Lung (tissue), 12 donors: ENCODE data around the gene TVP23C. TPM values are rescaled to one million over a fixed set of nuclear protein-coding genes. Genes with fewer than 3 reads are reported as not detected.
"Not testable (repeated sequence)": the region's sequence is repeated elsewhere in the genome, so short reads cannot be mapped to it uniquely, and the experiment has no call there.

Experiments
- ATAC-seq: fragments of 200-7000 bp; cut with Tn5 transposase; one replicate; pipeline ENCODE4 v1.9.1; 2020; ENCODE audit warnings: moderate number of reproducible peaks; ENCODE audit not compliant: insufficient read depth, low FRiP score
- DNase-seq, 3 donors: peaks; one replicate each; pipeline ENCODE4 v3.0.0-alpha.2; 2013 to 2017
- H3K27ac ChIP-seq, 2 donors: one replicate each; pipeline ENCODE4 v1.5.1; 2013; ENCODE audit warnings: mild to moderate bottlenecking in 2 of 2, moderate library complexity in 2 of 2, control low read depth in 1 of 2, inconsistent platforms in 1 of 2, low read depth in 1 of 2, low read length in 1 of 2
- H3K27me3 ChIP-seq, 3 donors: one replicate each; pipeline ENCODE4 v1.5.1; 2013; ENCODE audit warnings: low read length in 2 of 3; ENCODE audit not compliant: control insufficient read depth in 3 of 3, insufficient read depth in 3 of 3
- H3K36me3 ChIP-seq, 4 donors: one replicate each; pipeline ENCODE4 v1.5.1; 2013; ENCODE audit warnings: low read length in 4 of 4, mild to moderate bottlenecking in 1 of 4, moderate library complexity in 1 of 4; ENCODE audit not compliant: control insufficient read depth in 4 of 4, insufficient read depth in 4 of 4
- H3K4me1 ChIP-seq, 5 donors: one replicate each; pipeline ENCODE4 v1.5.1; 2013; ENCODE audit warnings: low read length in 5 of 5, mild to moderate bottlenecking in 2 of 5, moderate library complexity in 1 of 5; ENCODE audit not compliant: control insufficient read depth in 5 of 5, insufficient read depth in 5 of 5
- H3K4me3 ChIP-seq: one replicate; pipeline ENCODE4 v1.5.1; 2013; ENCODE audit warnings: mild to moderate bottlenecking, control low read depth, moderate library complexity
- H3K9ac ChIP-seq, 2 donors: one replicate each; pipeline ENCODE4 v1.5.1; 2013; ENCODE audit warnings: low read length in 2 of 2, control low read depth in 1 of 2; ENCODE audit not compliant: insufficient read depth in 1 of 2
- H3K9me3 ChIP-seq, 4 donors: one replicate each; pipeline ENCODE4 v1.5.1; 2013; ENCODE audit warnings: low read length in 3 of 4, mild to moderate bottlenecking in 1 of 4, moderate library complexity in 1 of 4; ENCODE audit not compliant: control insufficient read depth in 4 of 4, insufficient read depth in 3 of 4
- CTCF ChIP-seq: IDR thresholded peaks from 2 replicates; pipeline ENCODE4 v1.5.1; 2012; ENCODE audit warnings: mild to moderate bottlenecking; ENCODE audit errors: control extremely low read depth, extremely low read depth
- WGBS, 2 donors: extraction: QIAGEN DNeasy Blood & Tissue Kit; methylation state at CpG; one replicate each; pipeline ENCODE4 v1.1.7; 2013; 5-methylcytosine and 5-hydroxymethylcytosine counted together
- polyA plus RNA-seq, 2 donors: library from polyadenylated mRNA; stranded (reverse); fragments of 200-250 nt; gene quantifications; one replicate each; pipeline ENCODE4 v1.2.1, GENCODE V29; 2013
- total RNA-seq, 2 donors: library from RNA; depleted of rRNA in 1 of 2; stranded (reverse); fragments of >200 nt in 1 of 2; gene quantifications; one replicate each; pipeline ENCODE4 v1.2.1, GENCODE V29; 2014 to 2021
- donor health status: control.
- donor health status: control.
- donor health status: Bipolar disorder and iron deficiency.
- donor health status: healthy.
- donor health status: DM: yes; HTN: yes; CAD: no.

TVP23C gene
- total and polyA plus RNA-seq, 4 donors: 2.7 to 80.8 (median 13.0) TPM

- Histone ChIP-seq H3K9me3 (no peaks in the 10 kb centered on the region), H3K36me3 (peaks cover 0 to 5% (median 2%) of the 10 kb centered on the region in 4 donors), H3K27ac (no peak overlapping the region), H3K27me3 (no peaks in the 10 kb centered on the region), H3K9ac (no peak overlapping the region), H3K4me1 (peaks cover 0 to 20% (median 4%) of the 10 kb centered on the region in 5 donors), H3K4me3 (no peak overlapping the region)
- no peak for ATAC-seq
- no peak for TF ChIP-seq CTCF
- DNase-seq: no peak
- 97% methylated on average over 9 of the region's 9 CpGs for WGBS, 2 donors
Measured at GRCh38 chr17:15507001-15507400, 56.3 kb downstream of the TVP23C start.

- DNase-seq, H3K36me3 ChIP-seq, ATAC-seq, H3K4me3 ChIP-seq, H3K27me3 ChIP-seq, H3K9ac ChIP-seq, H3K27ac ChIP-seq, H3K9me3 ChIP-seq: not testable (repeated sequence)
- 95 to 98% methylated on average over 17 to 32 of the region's 32 CpGs for WGBS, 2 donors
- peaks cover 0 to 24% (median 7%) of the 10 kb centered on the region in 5 donors for H3K4me1 ChIP-seq
Measured at GRCh38 chr17:15505708-15506107, 57.6 kb downstream of the TVP23C start.

- Histone ChIP-seq H3K9me3 (no peaks in the 10 kb centered on the region), H3K27ac (no peak overlapping the region), H3K4me3 (no peak overlapping the region), H3K9ac (no peak overlapping the region), H3K27me3 (no peaks in the 10 kb centered on the region), H3K4me1 (peaks cover 0 to 21% (median 8%) of the 10 kb centered on the region in 5 donors), H3K36me3 (peaks cover 0 to 6% (median 3%) of the 10 kb centered on the region in 4 donors)
- ATAC-seq: no peak
- WGBS, 2 donors: 82 to 93% methylated on average over 2 of the region's 2 CpGs
- TF ChIP-seq CTCF: no peak
- no peak for DNase-seq
Measured at GRCh38 chr17:15503731-15504130, 59.6 kb downstream of the TVP23C start.

GRCh38 chr17:15502369-15503112 is 60.7 kb downstream of the TVP23C start:
- Histone ChIP-seq H3K27ac (peak overlapping the region in 1 of 2 donors; percentile 87), H3K36me3 (peaks cover 0 to 6% (median 1%) of the 10 kb centered on the region in 4 donors), H3K4me1 (peaks cover 0 to 14% (median 4%) of the 10 kb centered on the region in 5 donors), H3K27me3 (no peaks in the 10 kb centered on the region), H3K9me3 (no peaks in the 10 kb centered on the region), H3K9ac (peak overlapping the region in 1 of 2 donors; percentile 54), H3K4me3 (no peak overlapping the region)
- TF ChIP-seq CTCF: peak; percentile 64
- 29 to 34% methylated on average over 32 of the region's 32 CpGs for WGBS, 2 donors
- ATAC-seq (peak; percentile 85), DNase-seq (peak; percentile 95 to 98 (median 97))
